NB4 (cell line): ENCODE measurements around the gene RYR2.

ENCODE experiments used
- CTCF ChIP-seq: IDR thresholded peaks from one replicate; pipeline ENCODE4 v1.5.1; 2012; ENCODE audit warnings: low read depth, low read length
- MYC ChIP-seq: IDR thresholded peaks from 2 replicates; pipeline ENCODE4 v1.6.1; 2011; ENCODE audit warnings: low read depth, low read length
- POLR2A ChIP-seq: IDR thresholded peaks from 2 replicates; pipeline ENCODE4 v1.6.1; 2011; ENCODE audit warnings: mild to moderate bottlenecking; ENCODE audit not compliant: insufficient read length; ENCODE audit errors: extremely low read depth
- TF ChIP-seq, protein P1 (sequence below): IDR thresholded peaks from 2 replicates; pipeline ENCODE4 v1.6.1; 2011; ENCODE audit warnings: low read depth, low read length

GRCh38 chr1:237705462-237705861, 663.5 kb downstream of the RYR2 start:
- no peak for TF ChIP-seq POLR2A
- TF ChIP-seq CTCF = no peak
- TF ChIP-seq, protein P1, sequence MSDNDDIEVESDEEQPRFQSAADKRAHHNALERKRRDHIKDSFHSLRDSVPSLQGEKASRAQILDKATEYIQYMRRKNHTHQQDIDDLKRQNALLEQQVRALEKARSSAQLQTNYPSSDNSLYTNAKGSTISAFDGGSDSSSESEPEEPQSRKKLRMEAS = no peak
- no peak for TF ChIP-seq MYC
